ENCODE measurements around the gene ST3GAL4.

DNA sequence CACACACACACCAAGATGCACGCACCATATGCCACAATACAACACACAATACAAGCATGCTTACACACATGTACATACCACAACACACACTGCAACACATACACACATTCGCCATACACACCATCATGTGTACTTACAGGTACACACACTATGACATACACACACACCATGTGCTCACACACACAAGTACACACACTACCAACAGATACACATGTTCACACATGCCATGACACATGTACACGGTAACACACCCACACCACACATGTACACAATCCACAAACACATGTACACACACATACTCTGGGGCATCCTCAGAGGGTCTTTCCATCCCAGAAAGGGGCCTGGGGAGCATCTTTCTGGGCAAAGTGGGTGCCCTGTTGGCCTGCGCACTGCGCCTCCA lies 82.2 kb downstream of the ST3GAL4 start:
- TF ChIP-seq, protein P1, sequence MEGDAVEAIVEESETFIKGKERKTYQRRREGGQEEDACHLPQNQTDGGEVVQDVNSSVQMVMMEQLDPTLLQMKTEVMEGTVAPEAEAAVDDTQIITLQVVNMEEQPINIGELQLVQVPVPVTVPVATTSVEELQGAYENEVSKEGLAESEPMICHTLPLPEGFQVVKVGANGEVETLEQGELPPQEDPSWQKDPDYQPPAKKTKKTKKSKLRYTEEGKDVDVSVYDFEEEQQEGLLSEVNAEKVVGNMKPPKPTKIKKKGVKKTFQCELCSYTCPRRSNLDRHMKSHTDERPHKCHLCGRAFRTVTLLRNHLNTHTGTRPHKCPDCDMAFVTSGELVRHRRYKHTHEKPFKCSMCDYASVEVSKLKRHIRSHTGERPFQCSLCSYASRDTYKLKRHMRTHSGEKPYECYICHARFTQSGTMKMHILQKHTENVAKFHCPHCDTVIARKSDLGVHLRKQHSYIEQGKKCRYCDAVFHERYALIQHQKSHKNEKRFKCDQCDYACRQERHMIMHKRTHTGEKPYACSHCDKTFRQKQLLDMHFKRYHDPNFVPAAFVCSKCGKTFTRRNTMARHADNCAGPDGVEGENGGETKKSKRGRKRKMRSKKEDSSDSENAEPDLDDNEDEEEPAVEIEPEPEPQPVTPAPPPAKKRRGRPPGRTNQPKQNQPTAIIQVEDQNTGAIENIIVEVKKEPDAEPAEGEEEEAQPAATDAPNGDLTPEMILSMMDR (IDR thresholded peaks at IDR 0.05): no peak
- TF ChIP-seq POLR2A (IDR thresholded peaks at IDR 0.05; ENCODE audit: low read length): no peak
- TF ChIP-seq, protein P2, sequence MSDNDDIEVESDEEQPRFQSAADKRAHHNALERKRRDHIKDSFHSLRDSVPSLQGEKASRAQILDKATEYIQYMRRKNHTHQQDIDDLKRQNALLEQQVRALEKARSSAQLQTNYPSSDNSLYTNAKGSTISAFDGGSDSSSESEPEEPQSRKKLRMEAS (IDR thresholded peaks at IDR 0.05): no peak
- TF ChIP-seq, protein P3, sequence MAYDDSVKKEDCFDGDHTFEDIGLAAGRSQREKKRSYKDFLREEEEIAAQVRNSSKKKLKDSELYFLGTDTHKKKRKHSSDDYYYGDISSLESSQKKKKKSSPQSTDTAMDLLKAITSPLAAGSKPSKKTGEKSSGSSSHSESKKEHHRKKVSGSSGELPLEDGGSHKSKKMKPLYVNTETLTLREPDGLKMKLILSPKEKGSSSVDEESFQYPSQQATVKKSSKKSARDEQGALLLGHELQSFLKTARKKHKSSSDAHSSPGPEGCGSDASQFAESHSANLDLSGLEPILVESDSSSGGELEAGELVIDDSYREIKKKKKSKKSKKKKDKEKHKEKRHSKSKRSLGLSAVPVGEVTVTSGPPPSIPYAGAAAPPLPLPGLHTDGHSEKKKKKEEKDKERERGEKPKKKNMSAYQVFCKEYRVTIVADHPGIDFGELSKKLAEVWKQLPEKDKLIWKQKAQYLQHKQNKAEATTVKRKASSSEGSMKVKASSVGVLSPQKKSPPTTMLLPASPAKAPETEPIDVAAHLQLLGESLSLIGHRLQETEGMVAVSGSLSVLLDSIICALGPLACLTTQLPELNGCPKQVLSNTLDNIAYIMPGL (CRISPR knock-in tag; IDR thresholded peaks at IDR 0.05; ENCODE audit: borderline replicate concordance): no peak
- TF ChIP-seq RNF2 (IDR thresholded peaks at IDR 0.05; ENCODE audit: borderline replicate concordance, low read depth): no peak
- no peak for TF ChIP-seq RCOR1 (IDR thresholded peaks at IDR 0.05; ENCODE audit: low read depth, low read length)
- TF ChIP-seq KDM1A (IDR thresholded peaks at IDR 0.05; ENCODE audit: low read depth): no peak
- no peak for TF ChIP-seq CEBPB (IDR thresholded peaks at IDR 0.05)

Data from A549 (cell line).